WTC11 (cell line): Measurements from ENCODE around the gene MEX3C.

Source experiments
- ETV6 ChIP-seq: sonication (generic); formaldehyde crosslinking; IDR thresholded peaks from 2 replicates; pipeline ENCODE4 v1.8.1; 2022; ENCODE audit warnings: mild to moderate bottlenecking, missing genetic modification reagents
- ZNF263 ChIP-seq: sonication (generic); formaldehyde crosslinking; IDR thresholded peaks from 2 replicates; pipeline ENCODE4 v1.8.1; 2022; ENCODE audit warnings: low read depth, mild to moderate bottlenecking, moderate library complexity, missing genetic modification reagents

DNA sequence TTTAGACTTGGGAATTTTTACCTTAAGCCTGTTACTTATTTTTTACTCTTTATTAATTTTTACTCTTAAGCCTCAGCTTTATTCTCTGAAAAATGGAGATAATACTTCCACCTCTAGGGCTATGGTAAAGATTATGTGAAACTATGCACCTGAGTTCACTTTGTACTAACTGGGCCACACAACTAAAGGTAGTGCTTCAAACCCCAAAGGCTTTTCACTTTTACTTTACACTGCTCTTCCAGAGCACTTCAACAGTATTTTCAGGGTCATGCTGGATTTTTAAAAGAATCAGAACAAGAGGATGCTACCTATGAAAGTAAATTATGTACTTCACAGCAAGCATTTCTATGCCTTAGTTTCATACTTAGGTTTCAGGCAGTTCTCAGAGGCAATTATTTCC lies 27.8 kb downstream of the MEX3C start:
- no peak for TF ChIP-seq ETV6 (CRISPR knock-in tag)
- no peak for TF ChIP-seq ZNF263 (CRISPR knock-in tag)
